HG03442 (cell line): ENCODE measurements around the gene SLC4A4.

ENCODE experiments used
- ATAC-seq: cut with Tn5 transposase; IDR thresholded peaks from one replicate; pipeline ENCODE4 v1.9.1; 2021; ENCODE audit warnings: mild to moderate bottlenecking, moderate library complexity; ENCODE audit not compliant: unreplicated experiment

The SLC4A4 gene

DNA sequence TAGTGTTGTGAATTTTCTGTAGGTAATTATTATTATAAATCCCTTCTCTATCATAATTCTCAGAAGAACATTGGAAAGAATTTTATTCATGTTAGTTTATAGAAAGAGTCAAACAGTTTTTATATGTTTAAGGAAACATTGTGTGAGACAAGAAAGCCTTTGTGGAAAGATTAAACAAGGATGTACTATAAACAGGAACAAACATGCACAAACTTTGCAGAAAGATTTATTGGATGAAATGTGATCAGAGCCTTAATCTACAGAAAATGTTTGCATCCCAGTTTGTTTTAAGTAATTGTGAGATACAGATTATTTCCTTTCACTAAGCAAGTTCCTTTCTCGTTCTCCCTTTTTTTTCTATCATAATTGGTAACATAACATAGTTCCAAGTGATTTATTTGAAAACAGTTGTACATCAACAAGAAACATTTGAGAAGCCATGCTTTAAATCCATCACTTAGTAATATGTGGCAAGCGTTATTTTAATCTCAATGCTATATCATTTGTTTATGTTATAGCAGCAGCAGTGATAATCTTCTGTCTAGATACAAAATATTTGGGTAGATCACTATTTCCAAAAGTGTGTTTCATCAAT lies 129.4 kb downstream of the SLC4A4 start:
- no peak for ATAC-seq

DNA sequence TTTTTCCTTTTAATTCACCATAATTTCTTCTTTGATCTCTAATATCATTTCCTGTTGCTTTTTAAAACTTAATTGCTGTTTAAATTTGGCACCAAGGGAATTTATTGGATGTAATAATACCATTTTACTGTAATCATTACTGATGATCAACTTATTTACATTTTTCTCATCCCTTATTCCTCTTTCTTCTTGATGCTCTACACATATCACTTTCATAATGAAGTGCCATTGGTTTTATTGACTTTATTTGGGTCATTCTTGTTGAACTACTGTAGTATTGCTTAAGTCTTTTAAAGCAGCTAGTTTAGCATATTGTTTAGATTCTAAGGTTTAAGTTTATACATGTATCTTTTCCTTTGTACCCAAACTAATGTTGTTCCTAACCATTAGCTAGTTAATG lies 130.7 kb downstream of the SLC4A4 start:
- no peak for ATAC-seq

DNA sequence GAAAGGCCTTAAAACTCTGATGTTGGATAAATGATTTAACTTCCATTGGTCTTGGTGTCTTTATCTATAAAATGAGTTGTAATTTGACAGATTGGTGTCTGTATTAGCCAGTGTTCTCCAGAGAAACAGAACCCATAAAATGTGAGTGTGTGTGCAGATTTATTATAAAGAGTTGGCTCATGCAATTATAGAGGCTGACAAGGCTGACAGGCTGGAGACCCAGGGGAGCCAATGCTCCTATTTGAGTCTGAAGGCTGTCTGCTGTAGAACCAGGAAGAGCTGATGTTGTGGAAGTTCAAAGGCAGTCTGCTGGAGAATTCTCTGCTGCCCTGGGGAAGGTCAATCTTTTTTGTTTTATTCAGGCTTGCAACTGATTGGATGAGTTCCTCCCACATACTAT lies 131.7 kb downstream of the SLC4A4 start:
- no peak for ATAC-seq

DNA sequence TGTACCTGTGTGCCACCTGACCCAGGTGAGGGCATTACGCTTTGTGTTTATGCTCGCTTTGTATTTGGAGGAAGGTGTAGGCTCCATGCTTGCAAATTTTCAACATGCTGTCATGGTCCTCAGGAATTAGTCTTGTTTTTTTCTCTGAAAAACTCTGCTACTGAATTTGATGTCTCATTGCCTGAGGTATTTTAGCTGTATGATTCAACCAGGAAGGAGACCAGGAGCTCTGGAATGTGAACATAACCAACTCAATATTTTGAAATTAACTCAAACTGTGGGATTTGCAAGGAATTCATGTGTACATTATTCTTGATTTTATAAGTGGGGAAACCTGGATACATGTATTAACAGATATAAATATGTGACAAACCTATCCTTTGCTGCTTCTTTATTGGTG lies 134.1 kb downstream of the SLC4A4 start:
- no peak for ATAC-seq

DNA sequence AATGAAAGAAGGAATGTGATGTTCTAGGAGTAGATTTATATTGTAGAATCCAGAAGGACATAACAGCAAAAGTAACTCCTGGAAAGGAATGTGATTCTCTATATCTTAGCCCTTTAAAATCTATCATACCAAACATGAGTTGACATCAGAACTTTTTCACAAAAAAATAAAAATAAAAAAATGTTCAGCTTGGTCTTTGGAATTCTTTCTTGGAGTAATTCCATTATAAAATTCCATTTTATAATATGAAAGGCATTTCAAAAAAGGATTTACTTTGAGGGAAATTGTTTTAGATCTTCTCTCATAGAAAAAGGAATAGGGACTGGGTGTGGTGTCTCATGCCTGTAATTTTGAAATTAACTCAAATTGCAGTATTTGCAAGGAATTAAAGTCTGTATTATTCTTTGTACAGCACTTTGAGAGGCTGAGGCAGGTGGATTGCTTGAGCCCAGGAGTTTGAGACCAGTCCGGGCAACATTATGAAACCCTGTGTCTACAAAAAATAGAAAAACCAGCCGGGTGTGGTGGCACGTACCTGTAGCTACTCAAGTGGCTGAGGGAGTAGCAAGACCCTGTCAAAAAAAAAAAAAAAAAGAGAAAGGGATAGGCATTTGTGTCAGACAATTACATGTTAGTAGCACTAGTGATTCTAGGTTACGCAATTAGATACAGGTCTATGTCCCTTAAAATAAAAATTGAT lies 134.9 kb downstream of the SLC4A4 start:
- ATAC-seq = no peak

DNA sequence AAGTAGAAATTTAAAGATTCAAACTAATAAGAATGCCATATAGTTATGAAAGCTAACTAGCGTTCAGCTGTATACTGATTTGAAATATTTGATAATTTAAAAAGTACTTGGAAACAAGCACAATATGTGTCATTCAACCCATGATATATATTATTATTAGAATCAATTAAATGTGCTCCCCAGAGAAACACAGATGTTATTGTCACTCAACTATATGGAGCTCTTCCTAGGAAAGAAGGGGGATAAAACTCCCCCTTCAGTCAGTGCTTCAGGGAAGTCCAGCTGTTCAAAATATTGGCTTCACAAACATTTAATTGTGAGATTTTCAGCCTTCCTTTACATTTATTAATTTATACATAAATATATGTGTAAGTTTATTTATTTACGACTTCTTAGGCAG lies 135.9 kb downstream of the SLC4A4 start:
- no peak for ATAC-seq

DNA sequence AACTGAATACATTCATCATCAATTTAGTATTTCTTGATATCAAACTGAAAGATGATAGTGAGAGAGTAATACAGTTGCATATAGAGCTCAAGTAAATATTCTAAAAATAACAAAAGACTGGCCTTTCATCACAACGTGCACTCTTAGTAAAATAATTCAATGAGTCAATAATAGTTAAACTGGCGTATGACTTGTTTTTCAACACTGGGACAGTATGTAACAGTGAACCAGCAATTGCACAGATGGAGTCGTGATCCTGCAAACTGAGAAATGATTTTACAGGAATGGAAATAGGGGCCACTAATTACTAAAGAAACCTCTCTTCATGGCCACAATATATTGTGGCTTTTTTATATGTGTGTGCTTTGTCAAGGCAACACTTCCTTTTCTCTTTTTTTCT lies 137.4 kb downstream of the SLC4A4 start:
- ATAC-seq = no peak

DNA sequence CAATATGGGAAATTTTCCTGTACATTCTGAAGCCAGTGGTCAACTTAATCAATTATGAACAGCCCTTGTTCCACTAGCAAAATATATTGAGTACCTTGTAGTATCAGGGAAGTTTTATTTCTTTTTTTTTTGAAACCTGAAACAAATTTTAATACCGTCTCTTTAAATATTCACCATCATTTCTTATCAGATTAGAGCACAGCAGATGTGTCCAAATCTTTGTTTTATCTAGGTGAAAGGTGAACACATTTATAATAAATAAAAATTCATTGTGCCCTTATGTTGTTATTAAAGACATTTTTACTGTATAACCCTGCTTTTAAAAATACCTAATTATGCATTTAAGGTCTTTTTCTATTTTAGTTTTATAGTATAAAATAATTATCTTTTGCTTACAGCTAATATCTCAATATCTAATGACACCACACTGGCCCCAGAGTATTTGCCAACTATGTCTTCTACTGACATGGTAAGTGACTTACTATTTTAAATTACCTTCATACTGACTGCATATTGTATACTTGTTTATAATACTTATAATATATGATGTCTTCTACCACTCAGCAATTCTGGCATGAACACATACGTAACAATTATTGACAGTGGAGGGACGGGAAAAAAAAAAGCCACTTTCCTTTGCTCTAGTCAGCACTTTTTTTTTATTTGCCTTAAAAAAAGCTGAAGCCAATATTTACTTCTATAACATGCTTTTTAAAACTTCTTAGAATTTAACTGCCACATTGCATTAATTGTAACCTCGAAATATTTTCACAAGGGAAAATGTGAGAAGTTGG lies 147.9 kb downstream of the SLC4A4 start:
- no peak for ATAC-seq

DNA sequence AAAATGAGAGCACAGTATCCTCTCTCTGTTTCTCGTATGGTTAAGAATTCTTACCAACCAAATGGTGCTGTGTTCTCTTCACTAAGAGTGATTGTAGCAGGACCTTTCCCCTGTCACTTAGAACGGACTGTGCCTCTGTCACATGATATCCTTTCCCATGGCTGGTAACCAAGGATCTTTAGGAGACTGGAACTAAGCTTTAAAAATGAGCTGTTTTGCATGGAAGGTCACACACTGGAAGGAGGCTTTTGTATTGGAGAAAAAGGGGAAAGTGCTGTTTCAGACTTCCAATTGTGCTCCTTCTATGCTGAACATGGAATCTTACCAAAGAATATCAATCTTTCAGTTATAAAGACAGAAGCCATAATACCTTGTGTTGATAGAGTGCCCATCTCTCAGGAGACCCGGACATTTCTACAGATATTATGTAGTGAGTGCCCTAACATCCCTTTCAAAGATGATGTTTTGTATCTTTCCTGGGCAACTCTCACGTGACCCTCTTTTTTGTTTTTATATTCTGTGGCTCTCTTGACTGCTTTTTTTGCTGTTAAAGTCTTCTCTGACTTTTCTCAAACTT lies 148.6 kb downstream of the SLC4A4 start:
- ATAC-seq = no peak

DNA sequence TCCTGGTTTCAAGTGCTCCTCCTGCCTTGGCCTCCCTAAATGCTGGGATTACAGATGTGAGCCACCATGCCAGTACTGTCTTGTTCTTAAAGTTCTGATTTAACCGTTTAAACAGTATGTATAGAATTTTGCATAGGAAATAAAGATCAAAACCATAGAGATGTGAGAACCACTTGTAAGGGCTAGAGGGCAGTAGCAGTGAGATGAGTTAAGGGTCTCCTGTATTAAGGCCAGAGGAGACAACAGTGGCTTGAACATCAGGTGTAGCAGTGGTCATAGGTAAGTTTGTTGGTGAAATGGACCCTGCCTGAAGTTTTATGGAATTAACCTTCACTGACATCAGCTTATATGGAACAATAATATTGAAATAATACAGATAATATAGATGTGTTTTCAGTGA lies 155.7 kb downstream of the SLC4A4 start:
- no peak for ATAC-seq

DNA sequence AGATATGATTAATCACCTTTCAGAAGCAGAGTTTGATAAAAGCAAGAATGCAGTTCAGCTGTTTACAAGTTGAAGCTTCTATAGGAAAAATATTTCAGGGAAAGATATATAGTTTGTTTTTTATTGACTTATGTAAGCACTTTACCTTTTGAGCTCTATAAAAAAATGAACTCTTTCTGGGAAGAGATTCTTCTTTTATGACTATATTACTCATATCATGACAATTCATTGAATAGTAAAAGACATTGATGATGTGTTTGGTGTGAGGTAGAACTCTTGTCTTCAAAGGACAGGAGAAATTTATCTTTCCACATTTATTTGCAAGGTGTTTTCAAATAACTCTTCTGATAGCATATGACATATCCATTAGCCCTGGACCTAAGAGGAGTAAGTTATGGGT lies 156.6 kb downstream of the SLC4A4 start:
- ATAC-seq = no peak

DNA sequence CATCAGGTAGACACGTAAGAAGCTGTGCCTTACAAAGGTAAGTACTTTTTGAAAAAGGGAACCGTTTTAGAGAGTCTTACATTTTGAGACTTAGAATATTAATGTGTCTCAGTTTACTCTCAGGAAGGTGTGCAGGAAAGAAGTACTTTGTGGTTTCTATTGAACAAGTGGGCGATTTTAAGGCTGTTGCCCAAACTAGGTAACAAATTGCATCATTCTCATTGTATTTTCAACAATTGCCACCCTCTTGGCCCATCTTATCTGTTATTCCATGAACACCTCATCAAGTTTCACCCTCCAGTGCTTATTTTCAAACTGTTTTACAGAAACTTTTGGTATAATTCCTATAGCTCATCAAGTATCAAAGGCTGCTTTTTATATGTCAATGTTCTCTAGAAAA lies 158.3 kb downstream of the SLC4A4 start:
- ATAC-seq = no peak

DNA sequence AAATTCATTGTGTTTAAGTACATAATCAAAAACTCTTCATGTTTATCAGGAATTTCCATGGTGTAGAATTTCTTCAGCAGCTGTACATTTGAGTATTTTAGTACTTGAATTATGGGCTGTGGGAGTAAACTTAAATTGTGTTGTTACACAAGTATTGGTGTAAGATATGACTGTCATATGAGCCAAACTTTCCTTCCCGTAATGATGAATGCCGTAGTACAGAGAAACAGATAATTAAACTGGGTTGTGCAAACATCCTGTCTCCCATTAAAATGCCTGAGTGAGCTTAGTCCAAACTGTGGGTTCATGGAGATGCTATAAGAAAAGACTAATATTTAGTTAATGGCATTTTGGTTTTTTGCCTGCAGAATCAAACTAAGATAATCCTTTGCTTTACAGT lies 159.2 kb downstream of the SLC4A4 start:
- ATAC-seq = no peak

DNA sequence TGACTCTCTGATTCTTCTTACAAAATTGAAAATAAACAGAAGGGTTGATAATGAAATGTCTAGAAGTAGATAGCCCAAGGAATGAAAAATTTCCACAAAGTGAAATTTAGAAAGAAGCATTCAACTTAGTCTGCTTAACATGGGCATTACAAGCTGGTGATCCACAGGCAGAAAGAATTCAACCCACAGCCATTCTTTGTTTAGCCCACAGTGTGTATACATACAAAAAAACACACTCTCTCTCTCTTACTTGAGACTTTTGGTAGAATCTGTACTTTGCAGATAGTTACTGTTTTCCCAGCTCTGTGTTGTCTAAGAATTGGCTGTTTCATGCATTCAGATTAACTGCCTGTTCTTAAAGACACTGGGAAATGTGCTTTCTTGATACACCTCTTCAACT lies 159.8 kb downstream of the SLC4A4 start:
- no peak for ATAC-seq

DNA sequence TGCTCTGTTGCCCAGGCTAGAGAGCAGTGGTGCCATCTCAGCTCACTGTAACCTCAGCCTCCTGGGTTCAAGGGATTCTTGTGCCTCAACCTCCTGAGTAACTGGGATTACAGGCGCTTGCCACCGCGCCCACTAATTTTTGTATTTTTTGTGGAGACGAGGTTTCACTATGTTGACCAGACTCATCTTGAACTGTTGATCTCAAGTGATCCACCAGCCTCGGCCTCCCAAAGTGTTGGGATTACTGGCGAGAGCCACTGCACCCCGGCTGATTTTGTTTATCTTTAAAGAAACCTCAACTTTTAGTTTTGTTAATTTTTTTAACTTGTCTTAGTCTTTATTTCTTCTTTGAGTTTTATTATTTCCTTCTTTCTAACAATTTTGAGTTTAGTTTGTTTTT lies 163.2 kb downstream of the SLC4A4 start:
- ATAC-seq = no peak

DNA sequence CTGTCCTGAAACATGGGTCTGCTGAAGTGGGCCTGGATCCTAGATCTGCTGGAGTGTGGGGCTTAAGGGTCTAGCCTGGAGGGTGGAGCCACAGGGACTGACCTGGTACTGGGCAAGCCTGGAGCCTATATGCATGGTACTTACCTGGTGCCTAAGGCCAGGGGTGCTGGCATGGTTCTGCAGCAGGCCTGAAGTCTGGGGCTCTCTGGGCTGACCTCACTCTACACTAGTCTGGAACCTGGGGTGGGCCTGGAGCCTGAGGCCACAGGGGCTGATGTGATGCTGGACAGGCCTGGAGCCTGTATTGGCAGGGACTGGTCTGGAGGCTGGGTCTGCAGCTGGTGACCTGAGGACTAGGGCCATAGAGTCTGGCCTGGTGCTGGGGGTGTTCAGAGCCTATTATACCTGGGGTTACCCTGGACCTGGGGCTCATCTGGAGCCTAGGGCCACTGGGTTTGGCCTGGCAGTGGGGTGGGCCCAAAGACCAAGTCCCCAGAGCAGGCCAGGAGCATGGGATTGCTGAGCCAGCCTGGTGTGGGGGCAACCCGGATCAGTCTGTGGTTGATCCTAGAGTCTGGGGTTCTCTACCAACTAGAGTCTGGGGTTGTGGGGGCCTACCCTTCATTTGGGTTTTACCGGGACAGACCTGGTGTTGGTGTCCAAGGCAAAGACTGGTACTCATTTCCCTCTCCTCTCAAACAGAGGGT lies 179.6 kb downstream of the SLC4A4 start:
- ATAC-seq = no peak

DNA sequence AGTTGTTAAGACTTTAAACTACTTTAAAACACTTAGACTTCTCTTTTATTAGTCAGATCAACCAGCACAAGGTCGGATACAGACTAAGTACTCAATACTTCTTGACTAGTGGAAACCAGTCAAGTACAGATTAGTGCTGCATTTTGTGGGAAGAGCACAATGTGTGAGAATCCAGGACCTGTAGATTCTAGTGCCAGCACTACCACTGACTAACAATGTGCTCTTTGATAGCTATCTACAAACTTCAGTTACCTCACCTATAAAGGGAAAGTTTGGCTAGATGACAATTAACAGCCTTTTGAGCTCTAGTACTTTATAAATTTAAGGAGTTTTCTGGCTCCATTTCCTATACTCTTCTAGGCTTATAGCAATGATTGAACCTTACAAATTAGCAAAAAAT lies 181.5 kb downstream of the SLC4A4 start:
- no peak for ATAC-seq

DNA sequence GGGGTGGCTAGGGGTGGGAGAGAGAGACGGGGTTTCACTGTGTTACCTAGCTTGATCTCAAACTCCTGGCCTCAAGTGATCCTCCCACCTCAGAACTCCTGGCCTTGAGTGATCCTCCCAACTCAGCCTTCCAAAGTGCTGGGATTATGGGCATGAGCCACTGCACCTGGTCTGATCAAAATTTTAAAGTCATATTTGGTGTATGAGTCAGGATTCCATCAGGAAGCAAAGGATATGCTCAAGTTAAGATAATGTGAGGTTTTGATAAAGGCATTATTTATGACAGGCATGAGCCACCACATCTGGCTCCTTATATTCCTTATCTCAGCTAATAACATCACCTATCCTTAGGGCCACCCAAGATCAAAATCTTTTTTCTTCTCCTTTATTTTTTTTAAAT lies 182.0 kb downstream of the SLC4A4 start:
- no peak for ATAC-seq

DNA sequence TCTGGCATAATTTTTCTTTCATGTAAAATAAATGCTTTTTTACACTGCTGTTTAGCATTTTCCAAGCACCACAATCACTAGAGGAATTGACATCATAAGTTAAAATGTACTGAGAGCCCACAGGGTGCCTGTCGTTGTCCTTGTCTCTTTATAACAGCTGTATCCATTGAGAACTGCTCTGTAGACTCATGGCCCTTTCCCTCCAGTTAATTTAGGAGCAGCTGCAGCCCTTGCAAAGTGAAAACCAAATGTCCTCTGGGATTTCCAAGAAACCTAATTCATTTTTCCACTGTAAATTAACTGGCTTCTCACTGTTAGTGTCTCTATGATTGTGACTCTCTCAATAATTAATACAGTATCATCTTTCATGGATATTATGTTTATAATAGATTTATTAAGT lies 185.9 kb downstream of the SLC4A4 start:
- no peak for ATAC-seq

DNA sequence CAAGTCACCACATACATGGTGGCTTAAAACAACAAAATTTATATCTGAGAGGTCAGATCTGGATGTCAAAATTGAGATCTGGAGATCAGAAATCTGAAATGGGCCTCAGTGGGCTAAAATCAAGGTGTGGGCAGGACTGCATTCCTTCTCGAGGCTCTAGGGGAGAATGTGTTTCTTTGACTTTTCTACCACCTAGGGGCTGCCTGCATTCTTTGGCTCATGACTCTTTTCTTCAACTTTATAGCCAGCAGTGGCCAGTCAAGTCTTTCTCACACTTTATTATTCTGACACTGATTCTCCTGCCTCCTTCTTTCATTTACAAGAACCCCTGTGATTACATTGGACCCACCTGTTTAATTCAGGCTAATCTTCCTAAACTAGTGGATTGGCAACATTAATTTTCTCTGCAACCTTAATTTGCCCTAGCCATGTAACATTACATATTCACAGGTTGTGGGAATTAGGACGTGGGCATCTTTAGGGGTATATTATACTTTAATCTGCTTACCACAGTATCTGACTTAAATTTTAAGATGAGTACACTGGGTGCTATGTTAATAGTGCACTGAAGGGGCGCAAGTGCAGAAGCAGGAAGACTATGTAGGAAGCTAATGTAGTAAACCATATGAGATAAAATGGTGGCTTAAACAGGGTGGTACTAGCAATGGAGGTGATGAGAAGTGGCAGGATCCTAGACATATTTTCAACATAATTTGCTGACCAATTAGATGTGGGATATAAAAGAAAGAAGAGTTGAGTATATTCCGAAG lies 188.0 kb downstream of the SLC4A4 start:
- peak; percentile 60 for ATAC-seq

DNA sequence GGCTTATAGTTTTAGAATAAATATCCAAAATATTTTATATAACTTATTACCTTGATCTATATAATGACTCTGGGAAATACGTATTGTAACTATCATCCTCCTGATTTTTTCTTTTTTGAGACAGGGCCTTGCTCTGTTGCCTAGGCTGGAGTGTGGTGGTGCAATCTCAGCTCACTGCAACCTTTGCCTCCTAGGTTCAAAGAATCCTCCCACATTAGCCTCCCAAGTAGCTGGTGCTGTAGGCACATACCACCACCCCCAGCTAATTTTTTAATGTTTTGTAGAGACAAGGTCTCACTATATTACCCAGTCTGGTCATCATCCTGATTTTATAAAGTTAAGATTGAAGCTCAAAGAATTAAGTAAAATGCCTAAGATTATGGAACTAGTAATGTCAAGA lies 193.6 kb downstream of the SLC4A4 start:
- ATAC-seq = no peak
